Esophagus squamous epithelium (tissue), 4 donors: ENCODE measurements around the gene SMC6.

Source experiments
- CTCF ChIP-seq, 6 experiments: fragments of 450-650 bp in 4 of 6; fragments of 200-600 bp in 2 of 6; sonication (generic) in 2 of 6; IDR thresholded peaks; one replicate each; pipeline ENCODE4 v1.5.1; 2016 to 2019; ENCODE audit warnings: antibody characterized with exemption in 6 of 6, mild to moderate bottlenecking in 4 of 6, moderate library complexity in 4 of 6
- POLR2A ChIP-seq, 4 donors: fragments of 450-650 bp; IDR thresholded peaks; one replicate each; pipeline ENCODE4 v1.6.1; 2017; ENCODE audit warnings: antibody characterized with exemption in 4 of 4, mild to moderate bottlenecking in 4 of 4, moderate library complexity in 3 of 4

- TF ChIP-seq CTCF (IDR thresholded peaks at IDR 0.05) = no peak
- no peak for TF ChIP-seq POLR2A (IDR thresholded peaks at IDR 0.05)
Measured at GRCh38 chr2:17752246-17752645, 1.4 kb downstream of the SMC6 start.
